Common myeloid progenitor, CD34-positive (primary cell): ENCODE results near the gene STARD13.

Experiments
- CTCF ChIA-PET: fragments of 350-600 bp; sonication (Branson Sonifier 250); formaldehyde crosslinking; loops from one replicate; lab custom pipeline; 2021; ENCODE audit warnings: antibody characterized with exemption; lab: Charles Lee
- POLR2A ChIA-PET: fragments of 350-600 bp; sonication (Branson Sonifier 250); formaldehyde crosslinking; loops from one replicate; lab custom pipeline; 2021; ENCODE audit warnings: antibody characterized with exemption; lab: Charles Lee
- DNase-seq, 3 donors: peaks; one replicate each; pipeline versions ENCODE4 v3.0.0 to v3.0.0-alpha.2; 2013
- H3K27ac ChIP-seq, 2 experiments: 1 replicate in 1 of 2; 2 replicates in 1 of 2; pipeline ENCODE4 v1.7.0; 2013; ENCODE audit warnings: inconsistent platforms in 2 of 2, low read length in 2 of 2, mild to moderate bottlenecking in 2 of 2, low read depth in 1 of 2, moderate library complexity in 1 of 2; ENCODE audit not compliant: severe bottlenecking in 2 of 2, insufficient read depth in 1 of 2, poor library complexity in 1 of 2
- H3K27me3 ChIP-seq, 5 experiments: replicated peaks in 2 of 5; 1 replicate in 3 of 5; 2 replicates in 2 of 5; pipeline versions ENCODE4 v1.6.1 to v1.7.0; 2013; ENCODE audit warnings: low read length in 4 of 5, mild to moderate bottlenecking in 2 of 5, moderate library complexity in 2 of 5, inconsistent platforms in 1 of 5; ENCODE audit not compliant: insufficient read depth in 5 of 5, control insufficient read depth in 4 of 5
- H3K36me3 ChIP-seq, 4 experiments: 1 replicate in 2 of 4; 2 replicates in 2 of 4; pipeline versions ENCODE4 v1.6.1 to v1.7.0; 2013; ENCODE audit warnings: low read length in 3 of 4, control low read depth in 1 of 4, mild to moderate bottlenecking in 1 of 4; ENCODE audit not compliant: control insufficient read depth in 4 of 4, insufficient read depth in 4 of 4
- H3K4me1 ChIP-seq, 4 experiments: 1 replicate in 3 of 4; 2 replicates in 1 of 4; pipeline versions ENCODE4 v1.6.1 to v1.7.1; 2013; ENCODE audit warnings: low read length in 3 of 4, mild to moderate bottlenecking in 3 of 4, control low read depth in 1 of 4, inconsistent platforms in 1 of 4, moderate library complexity in 1 of 4; ENCODE audit not compliant: control insufficient read depth in 4 of 4, insufficient read depth in 4 of 4; ENCODE audit errors: control extremely low read depth in 1 of 4
- H3K4me3 ChIP-seq, 7 experiments: 1 replicate in 4 of 7; 2 replicates in 3 of 7; pipeline versions ENCODE4 v1.5.1 to v1.7.0; 2013; ENCODE audit warnings: mild to moderate bottlenecking in 7 of 7, low read length in 6 of 7, moderate library complexity in 6 of 7, inconsistent platforms in 2 of 7, low read depth in 2 of 7, control low read depth in 1 of 7; ENCODE audit not compliant: insufficient read depth in 4 of 7, control insufficient read depth in 1 of 7; ENCODE audit errors: extremely low read depth in 1 of 7
- H3K9me3 ChIP-seq, 5 experiments: 1 replicate in 4 of 5; 2 replicates in 1 of 5; pipeline versions ENCODE4 v1.6.1 to v1.7.1; 2013; ENCODE audit warnings: low read length in 4 of 5, mild to moderate bottlenecking in 2 of 5, inconsistent platforms in 1 of 5, low read depth in 1 of 5, moderate library complexity in 1 of 5; ENCODE audit not compliant: control insufficient read depth in 4 of 5, insufficient read depth in 2 of 5; ENCODE audit errors: control extremely low read depth in 1 of 5
- WGBS: methylation state at CpG from one replicate; pipeline ENCODE4 v1.1.5; 2013; ENCODE audit not compliant: insufficient coverage; 5-methylcytosine and 5-hydroxymethylcytosine counted together

STARD13 gene

GRCh38 chr13:33206945-33207614 is 78.5 kb downstream of the STARD13 start:
- CTCF ChIA-PET: interaction anchor here (0.7 kb wide), 1 partner anchor 19 kb away, joined by 3 read pairs; no protein-coding TSS in a partner anchor
- Histone ChIP-seq H3K4me1 (peaks cover 0 to 42% (median 14%) of the 10 kb centered on the region in 4 experiments), H3K36me3 (no peaks in the 10 kb centered on the region), H3K4me3 (no peak overlapping the region), H3K27ac (no peak overlapping the region), H3K9me3 (no peaks in the 10 kb centered on the region), H3K27me3 (no peaks in the 10 kb centered on the region)
- 100% methylated on average over 1 of the region's 5 CpGs for WGBS
- POLR2A ChIA-PET: interaction anchor here (0.6 kb wide), 1 partner anchor 102 kb away, joined by 3 read pairs; no protein-coding TSS in a partner anchor
- DNase-seq: no peak

GRCh38 chr13:33206425-33206824 is 79.1 kb downstream of the STARD13 start:
- Histone ChIP-seq H3K36me3 (no peaks in the 10 kb centered on the region), H3K27me3 (no peaks in the 10 kb centered on the region), H3K9me3 (no peaks in the 10 kb centered on the region), H3K27ac (no peak overlapping the region), H3K4me1 (peaks cover 0 to 42% (median 14%) of the 10 kb centered on the region in 4 experiments), H3K4me3 (no peak overlapping the region)
- DNase-seq: no peak
- 94% methylated on average over 3 of the region's 3 CpGs for WGBS
- POLR2A ChIA-PET: interaction anchor here (1.2 kb wide), 1 partner anchor 8 kb away, joined by 3 read pairs; no protein-coding TSS in a partner anchor
- CTCF ChIA-PET: no interaction called here

- DNase-seq: peak; percentile 17 to 71 (median 54)
- Histone ChIP-seq H3K27me3 (no peaks in the 10 kb centered on the region), H3K27ac (no peak overlapping the region), H3K36me3 (no peaks in the 10 kb centered on the region), H3K4me3 (peak overlapping the region in 3 of 7 experiments; percentile 42 to 62 (median 46)), H3K9me3 (no peaks in the 10 kb centered on the region), H3K4me1 (peaks cover 0 to 42% (median 14%) of the 10 kb centered on the region in 4 experiments)
- WGBS: 0% methylated on average over 4 of the region's 6 CpGs
- ChIA-PET POLR2A (interaction anchor here (1.2 kb wide), 1 partner anchor 8 kb away, joined by 3 read pairs; no protein-coding TSS in a partner anchor), CTCF (no interaction called here)
Measured at GRCh38 chr13:33205804-33206221, 79.7 kb downstream of the STARD13 start.

- 24% methylated on average over 3 of the region's 4 CpGs for WGBS
- POLR2A ChIA-PET: interaction anchor here (1.2 kb wide), 1 partner anchor 9 kb away, joined by 3 read pairs; no protein-coding TSS in a partner anchor
- no peak for DNase-seq
Measured at GRCh38 chr13:33205224-33205623, 80.3 kb downstream of the STARD13 start.

GRCh38 chr13:33204130-33204927 is 81.2 kb downstream of the STARD13 start:
- CTCF ChIA-PET: interaction anchor here (1.1 kb wide), 1 partner anchor 188 kb away, joined by 3 read pairs; the partner anchor contains the start of gene KL
- no peaks in the 10 kb centered on the region for H3K27me3 ChIP-seq
- H3K27ac ChIP-seq: no peak overlapping the region
- no peaks in the 10 kb centered on the region for H3K36me3 ChIP-seq
- peak in 1 of 3 donors; percentile 48 for DNase-seq
- no peaks in the 10 kb centered on the region for H3K9me3 ChIP-seq
- peaks cover 0 to 42% (median 14%) of the 10 kb centered on the region in 4 experiments for H3K4me1 ChIP-seq
- H3K4me3 ChIP-seq: peak overlapping the region in 4 of 7 experiments; percentile 1 to 58 (median 42)
- WGBS: 43% methylated on average over 8 of the region's 12 CpGs
- POLR2A ChIA-PET: no interaction called here

More at GRCh38 chr13:33205224-33205623, 80.3 kb downstream of the STARD13 start:
- no peaks in the 10 kb centered on the region for H3K27me3 ChIP-seq
- CTCF ChIA-PET: interaction anchor here (1.1 kb wide), 1 partner anchor 189 kb away, joined by 3 read pairs; the partner anchor contains the start of gene KL
- H3K4me1 ChIP-seq: peaks cover 0 to 42% (median 14%) of the 10 kb centered on the region in 4 experiments
- H3K27ac ChIP-seq: no peak overlapping the region
- H3K36me3 ChIP-seq: no peaks in the 10 kb centered on the region
- no peaks in the 10 kb centered on the region for H3K9me3 ChIP-seq
- peak overlapping the region in 2 of 7 experiments; percentile 35 to 42 for H3K4me3 ChIP-seq

DNA sequence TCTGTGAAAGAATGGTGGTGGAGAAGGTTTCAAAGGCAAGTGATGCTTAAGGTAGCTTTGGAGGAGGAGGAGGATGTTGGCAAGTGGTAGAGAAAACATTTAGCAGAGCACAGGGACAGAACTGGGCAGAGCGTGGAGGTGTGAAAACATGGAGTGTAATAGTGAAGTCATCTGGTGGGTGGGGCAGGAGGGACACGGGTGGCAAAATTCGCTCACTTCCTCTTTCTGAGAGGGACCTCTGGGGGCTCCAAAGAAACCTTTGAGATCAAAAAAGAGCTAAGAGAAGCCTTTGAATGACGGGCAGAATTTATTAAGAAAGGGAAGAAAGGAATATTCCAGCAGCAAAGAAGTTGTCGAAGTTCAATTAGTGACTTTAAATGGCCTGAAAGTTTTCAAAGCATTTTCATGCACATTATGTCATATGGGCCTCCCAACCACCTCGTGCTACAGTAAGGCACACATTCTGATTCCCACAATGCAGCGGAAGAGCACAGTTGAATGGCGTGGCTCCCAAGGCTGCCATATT is 82.8 kb downstream of the STARD13 start:
- ChIA-PET CTCF (no interaction called here), POLR2A (no interaction called here)
- no peak overlapping the region for H3K27ac ChIP-seq
- H3K4me3 ChIP-seq: no peak overlapping the region
- DNase-seq: peak in 2 of 3 donors; percentile 41 to 57
- no peaks in the 10 kb centered on the region for H3K9me3 ChIP-seq
- no peaks in the 10 kb centered on the region for H3K36me3 ChIP-seq
- WGBS: 83% methylated on average over 8 of the region's 8 CpGs
- peaks cover 0 to 36% (median 11%) of the 10 kb centered on the region in 4 experiments for H3K4me1 ChIP-seq
- no peaks in the 10 kb centered on the region for H3K27me3 ChIP-seq
